ENCODE results near the gene CDH18.

- TF ChIP-seq GATA2 (IDR thresholded peaks at IDR 0.05; ENCODE audit: low read depth, low read length) (no peak), GATA3 (IDR thresholded peaks at IDR 0.05; ENCODE audit: low read depth, low read length) (no peak)
These were observed 422.5 kb downstream of the CDH18 start for GRCh38 chr5:19565466-19565865.
